HepG2 (cell line): ENCODE data around the gene CDCP2. TPM values are rescaled to one million over a fixed set of nuclear protein-coding genes. Genes with fewer than 3 reads are reported as not detected.

Source experiments
- ATAC-seq: fragments of 200-7000 bp; cut with Tn5 transposase; 3 replicates; pipeline ENCODE4 v1.9.1; 2020; ENCODE audit warnings: mild to moderate bottlenecking, moderate library complexity
- BruUV-seq: library from RNA; stranded (reverse); fragments of 400-500 nt; replicated peaks from 2 replicates; lab custom pipeline; 2021; lab: Mats Ljungman, UMichigan
- CTCF ChIA-PET: fragments of 300-600 bp; formaldehyde crosslinking; extraction: SDS; loops from one replicate; lab custom pipeline; 2021; ENCODE audit warnings: low total read pairs, inconsistent platforms, low intra/inter-chr PET ratio; lab: Yijun Ruan, JAX
- POLR2A ChIA-PET: fragments of 350-600 bp; sonication (Branson Sonifier 250); formaldehyde crosslinking; loops from one replicate; lab custom pipeline; 2020; ENCODE audit warnings: antibody characterized with exemption, inconsistent platforms; lab: Yijun Ruan, JAX
- DNase-seq: peaks from one replicate; pipeline ENCODE4 v3.0.0-alpha.2; 2015; ENCODE audit warnings: low spot score
- FAIRE-seq: peaks from 3 replicates; lab custom pipeline; 2011; peaks lifted over from hg19 to GRCh38; lab: Jason Lieb, UNC
- H2AFZ ChIP-seq: one replicate; pipeline ENCODE4 v1.6.1; 2011; ENCODE audit warnings: low read length, inconsistent platforms
- H3K27ac ChIP-seq: fragments of 300-600 bp; 3 replicates; pipeline ENCODE4 v1.8.0; 2011; ENCODE audit warnings: mixed run types, mild to moderate bottlenecking, mixed read lengths, low read length, inconsistent platforms; ENCODE audit not compliant: insufficient read depth; ENCODE audit errors: extremely low read length
- H3K27me3 ChIP-seq, 2 experiments: fragments of 200-600 bp in 1 of 2; 2 replicates in 1 of 2; 3 replicates in 1 of 2; pipeline versions ENCODE4 v1.6.0 to v1.8.0; 2011; ENCODE audit warnings: low read length in 2 of 2, mild to moderate bottlenecking in 2 of 2, moderate library complexity in 2 of 2, inconsistent platforms in 1 of 2; ENCODE audit not compliant: insufficient read depth in 2 of 2, control insufficient read depth in 1 of 2
- H3K36me3 ChIP-seq, 2 experiments: fragments of 200-600 bp in 1 of 2; replicated peaks in 1 of 2; 2 replicates in 1 of 2; 3 replicates in 1 of 2; pipeline versions ENCODE4 v1.5.1 to v1.8.0; 2011; ENCODE audit warnings: low read length in 2 of 2, inconsistent platforms in 1 of 2; ENCODE audit not compliant: insufficient read depth in 2 of 2, control insufficient read depth in 1 of 2
- H3K4me1 ChIP-seq: 2 replicates; pipeline ENCODE4 v1.5.1; 2012; ENCODE audit warnings: low read length, inconsistent platforms; ENCODE audit not compliant: insufficient read depth
- H3K4me2 ChIP-seq: 2 replicates; pipeline ENCODE4 v1.6.0; 2011; ENCODE audit warnings: low read depth, low read length, inconsistent platforms
- H3K4me3 ChIP-seq, 3 experiments: fragments of 200-600 bp in 1 of 3; sonication (generic), shearing (Covaris generic) in 1 of 3; replicated peaks in 1 of 3; 2 replicates each; pipeline ENCODE4 v1.5.1; 2011 to 2016; ENCODE audit warnings: low read length in 3 of 3, inconsistent platforms in 2 of 3, low read depth in 2 of 3, mild to moderate bottlenecking in 2 of 3, control low read depth in 1 of 3, mixed read lengths in 1 of 3; ENCODE audit not compliant: insufficient read depth in 1 of 3
- H3K79me2 ChIP-seq: one replicate; pipeline ENCODE4 v1.6.1; 2011; ENCODE audit warnings: low read length, inconsistent platforms; ENCODE audit not compliant: insufficient read depth
- H3K9ac ChIP-seq: 2 replicates; pipeline ENCODE4 v1.6.0; 2011; ENCODE audit warnings: mild to moderate bottlenecking, low read depth, low read length, inconsistent platforms; ENCODE audit not compliant: insufficient read depth
- H3K9me3 ChIP-seq: 2 replicates; pipeline ENCODE4 v1.5.1; 2012; ENCODE audit warnings: mild to moderate bottlenecking, low read length
- H4K20me1 ChIP-seq: 2 replicates; pipeline ENCODE4 v1.6.0; 2011; ENCODE audit warnings: inconsistent platforms, mild to moderate bottlenecking, low read length, moderate library complexity; ENCODE audit not compliant: insufficient read depth
- NFKBIZ ChIP-seq: IDR thresholded peaks from 2 replicates; pipeline ENCODE4 v1.6.1; 2018; ENCODE audit warnings: missing genetic modification reagents, missing compliant biosample characterization
- SALL2 ChIP-seq: sonication (generic); formaldehyde crosslinking; IDR thresholded peaks from 2 replicates; pipeline ENCODE4 v1.8.1; 2023; ENCODE audit warnings: mild to moderate bottlenecking, missing genetic modification reagents, inconsistent platforms
- SMARCE1 ChIP-seq: fragments of 450-650 bp; IDR thresholded peaks from 2 replicates; pipeline ENCODE4 v1.6.1; 2017; ENCODE audit warnings: borderline replicate concordance
- ZNF234 ChIP-seq: sonication (generic); formaldehyde crosslinking; conservative IDR thresholded peaks from 2 replicates; pipeline ENCODE4 v1.5.1; 2020; ENCODE audit warnings: mild to moderate bottlenecking, missing genetic modification reagents
- ZNF317 ChIP-seq: sonication (generic); formaldehyde crosslinking; IDR thresholded peaks from 2 replicates; pipeline ENCODE4 v1.5.0; 2020; ENCODE audit warnings: mild to moderate bottlenecking, missing genetic modification reagents
- ZNF737 ChIP-seq: sonication (generic); formaldehyde crosslinking; IDR thresholded peaks from 2 replicates; pipeline ENCODE4 v1.5.0; 2020; ENCODE audit warnings: missing genetic modification reagents, mild to moderate bottlenecking, borderline replicate concordance
- WGBS: methylation state at CpG from one replicate; pipeline ENCODE4 v1.1.6; 2017; ENCODE audit warnings: low lambda C conversion rate; 5-methylcytosine and 5-hydroxymethylcytosine counted together
- in situ Hi-C: cut with HindIII; loops from 2 replicates; pipeline ENCODE4 v1.10.0; 2017; ENCODE audit warnings: low pct_unique_long_range_greater_than_20kb; ENCODE audit not compliant: extremely low pct_ligation_motif_present
- intact Hi-C: fragments of 100-400 bp; cut with micrococcal nuclease; formaldehyde crosslinking; loops from one replicate; pipeline ENCODE4 v1.10.0; 2022; ENCODE audit not compliant: unreplicated experiment
- polyA plus RNA-seq, 8 experiments: library from polyadenylated mRNA; depleted of rRNA in 3 of 8; stranded (reverse) in 7 of 8; unstranded in 1 of 8; fragments of >200 nt; fragmentation: Illumina TruSeq in 4 of 8; extraction: Trizol in 4 of 8; gene quantifications; 2 replicates each; pipeline versions ENCODE4 v1.2.1 to v1.2.3, GENCODE V29; 2011 to 2016; ENCODE audit warnings: low read depth in 4 of 8, missing spikeins in 1 of 8, mixed read lengths in 1 of 8; ENCODE audit not compliant: insufficient read depth in 1 of 8
- total RNA-seq, 5 experiments: library from RNA; depleted of rRNA; stranded (reverse); fragments of >200 nt; fragmentation: Illumina TruSeq; extraction: Trizol; gene quantifications; 2 replicates each; pipeline ENCODE4 v1.2.3, GENCODE V29; 2016; ENCODE audit warnings: low read depth in 1 of 5
- TF ChIP-seq, protein P1 (sequence below): sonication (generic); formaldehyde crosslinking; IDR thresholded peaks from 2 replicates; pipeline ENCODE4 v1.4.0; 2020; ENCODE audit warnings: missing genetic modification reagents
- TF ChIP-seq, protein P2 (sequence below): sonication (generic); formaldehyde crosslinking; IDR thresholded peaks from 2 replicates; pipeline ENCODE4 v1.5.1; 2020; ENCODE audit warnings: mild to moderate bottlenecking, missing genetic modification reagents, moderate library complexity
- TF ChIP-seq, protein P3 (sequence below): sonication (generic); formaldehyde crosslinking; IDR thresholded peaks from 2 replicates; pipeline ENCODE4 v1.4.0; 2020; ENCODE audit warnings: missing genetic modification reagents, mild to moderate bottlenecking, borderline replicate concordance
- TF ChIP-seq, protein P4 (sequence below), 2 experiments: sonication (generic) in 1 of 2; formaldehyde crosslinking in 1 of 2; IDR thresholded peaks; 2 replicates each; pipeline versions ENCODE4 v1.4.0 to v1.6.1; 2016 to 2020; ENCODE audit warnings: borderline replicate concordance in 1 of 2, low read depth in 1 of 2, mild to moderate bottlenecking in 1 of 2, missing genetic modification reagents in 1 of 2

CDCP2 gene
- total and polyA plus RNA-seq, 2 of the 13 experiments (the other 11 are each of a cell fraction or from before 2014, with no cell fraction given) = not detected

DNA sequence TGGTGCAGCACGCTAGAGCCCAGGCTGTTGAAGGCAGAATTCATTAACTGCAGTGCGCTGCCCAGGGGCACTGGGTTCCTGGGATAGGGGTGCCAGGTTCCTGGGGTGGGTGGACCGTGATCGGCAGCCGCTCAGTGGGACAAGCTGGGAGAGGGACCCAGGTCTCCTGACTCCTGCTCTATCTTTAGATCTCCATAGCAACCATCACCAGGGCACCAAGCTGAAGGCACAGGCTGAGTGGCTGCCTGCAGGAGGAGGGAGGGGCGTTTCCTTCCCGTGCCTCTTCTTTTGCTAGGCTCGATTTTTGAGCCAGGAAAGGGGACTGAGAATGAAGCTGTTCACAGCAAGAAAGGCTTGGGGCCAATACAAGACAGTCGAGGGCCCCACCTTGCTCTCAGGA is 20.9 kb upstream of the CDCP2 start:
- intact Hi-C loops (no loop called here), in situ Hi-C loops (no loop called here)
- ATAC-seq (no peak), FAIRE-seq (no peak), DNase-seq (no peak)
- Histone ChIP-seq H4K20me1 (no peaks in the 10 kb centered on the region), H3K79me2 (no peaks in the 10 kb centered on the region), H3K9me3 (no peaks in the 10 kb centered on the region), H3K9ac (no peak overlapping the region), H3K27me3 (no peaks in the 10 kb centered on the region; a peak in 1 of 5 replicates), H3K4me2 (no peak overlapping the region), H3K27ac (no peak overlapping the region), H3K36me3 (no peaks in the 10 kb centered on the region), H2AFZ (no peak overlapping the region), H3K4me1 (no peaks in the 10 kb centered on the region), H3K4me3 (no peak overlapping the region)
- ChIA-PET POLR2A (no interaction called here), CTCF (no interaction called here)
- WGBS = 70% methylated on average over 4 of the region's 9 CpGs
- no TSS peak for BruUV-seq
- no peak for TF ChIP-seq ZNF317 (CRISPR knock-in tag)
- TF ChIP-seq, protein P1, sequence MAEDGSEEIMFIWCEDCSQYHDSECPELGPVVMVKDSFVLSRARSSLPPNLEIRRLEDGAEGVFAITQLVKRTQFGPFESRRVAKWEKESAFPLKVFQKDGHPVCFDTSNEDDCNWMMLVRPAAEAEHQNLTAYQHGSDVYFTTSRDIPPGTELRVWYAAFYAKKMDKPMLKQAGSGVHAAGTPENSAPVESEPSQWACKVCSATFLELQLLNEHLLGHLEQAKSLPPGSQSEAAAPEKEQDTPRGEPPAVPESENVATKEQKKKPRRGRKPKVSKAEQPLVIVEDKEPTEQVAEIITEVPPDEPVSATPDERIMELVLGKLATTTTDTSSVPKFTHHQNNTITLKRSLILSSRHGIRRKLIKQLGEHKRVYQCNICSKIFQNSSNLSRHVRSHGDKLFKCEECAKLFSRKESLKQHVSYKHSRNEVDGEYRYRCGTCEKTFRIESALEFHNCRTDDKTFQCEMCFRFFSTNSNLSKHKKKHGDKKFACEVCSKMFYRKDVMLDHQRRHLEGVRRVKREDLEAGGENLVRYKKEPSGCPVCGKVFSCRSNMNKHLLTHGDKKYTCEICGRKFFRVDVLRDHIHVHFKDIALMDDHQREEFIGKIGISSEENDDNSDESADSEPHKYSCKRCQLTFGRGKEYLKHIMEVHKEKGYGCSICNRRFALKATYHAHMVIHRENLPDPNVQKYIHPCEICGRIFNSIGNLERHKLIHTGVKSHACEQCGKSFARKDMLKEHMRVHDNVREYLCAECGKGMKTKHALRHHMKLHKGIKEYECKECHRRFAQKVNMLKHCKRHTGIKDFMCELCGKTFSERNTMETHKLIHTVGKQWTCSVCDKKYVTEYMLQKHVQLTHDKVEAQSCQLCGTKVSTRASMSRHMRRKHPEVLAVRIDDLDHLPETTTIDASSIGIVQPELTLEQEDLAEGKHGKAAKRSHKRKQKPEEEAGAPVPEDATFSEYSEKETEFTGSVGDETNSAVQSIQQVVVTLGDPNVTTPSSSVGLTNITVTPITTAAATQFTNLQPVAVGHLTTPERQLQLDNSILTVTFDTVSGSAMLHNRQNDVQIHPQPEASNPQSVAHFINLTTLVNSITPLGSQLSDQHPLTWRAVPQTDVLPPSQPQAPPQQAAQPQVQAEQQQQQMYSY = no peak
- TF ChIP-seq, protein P2, sequence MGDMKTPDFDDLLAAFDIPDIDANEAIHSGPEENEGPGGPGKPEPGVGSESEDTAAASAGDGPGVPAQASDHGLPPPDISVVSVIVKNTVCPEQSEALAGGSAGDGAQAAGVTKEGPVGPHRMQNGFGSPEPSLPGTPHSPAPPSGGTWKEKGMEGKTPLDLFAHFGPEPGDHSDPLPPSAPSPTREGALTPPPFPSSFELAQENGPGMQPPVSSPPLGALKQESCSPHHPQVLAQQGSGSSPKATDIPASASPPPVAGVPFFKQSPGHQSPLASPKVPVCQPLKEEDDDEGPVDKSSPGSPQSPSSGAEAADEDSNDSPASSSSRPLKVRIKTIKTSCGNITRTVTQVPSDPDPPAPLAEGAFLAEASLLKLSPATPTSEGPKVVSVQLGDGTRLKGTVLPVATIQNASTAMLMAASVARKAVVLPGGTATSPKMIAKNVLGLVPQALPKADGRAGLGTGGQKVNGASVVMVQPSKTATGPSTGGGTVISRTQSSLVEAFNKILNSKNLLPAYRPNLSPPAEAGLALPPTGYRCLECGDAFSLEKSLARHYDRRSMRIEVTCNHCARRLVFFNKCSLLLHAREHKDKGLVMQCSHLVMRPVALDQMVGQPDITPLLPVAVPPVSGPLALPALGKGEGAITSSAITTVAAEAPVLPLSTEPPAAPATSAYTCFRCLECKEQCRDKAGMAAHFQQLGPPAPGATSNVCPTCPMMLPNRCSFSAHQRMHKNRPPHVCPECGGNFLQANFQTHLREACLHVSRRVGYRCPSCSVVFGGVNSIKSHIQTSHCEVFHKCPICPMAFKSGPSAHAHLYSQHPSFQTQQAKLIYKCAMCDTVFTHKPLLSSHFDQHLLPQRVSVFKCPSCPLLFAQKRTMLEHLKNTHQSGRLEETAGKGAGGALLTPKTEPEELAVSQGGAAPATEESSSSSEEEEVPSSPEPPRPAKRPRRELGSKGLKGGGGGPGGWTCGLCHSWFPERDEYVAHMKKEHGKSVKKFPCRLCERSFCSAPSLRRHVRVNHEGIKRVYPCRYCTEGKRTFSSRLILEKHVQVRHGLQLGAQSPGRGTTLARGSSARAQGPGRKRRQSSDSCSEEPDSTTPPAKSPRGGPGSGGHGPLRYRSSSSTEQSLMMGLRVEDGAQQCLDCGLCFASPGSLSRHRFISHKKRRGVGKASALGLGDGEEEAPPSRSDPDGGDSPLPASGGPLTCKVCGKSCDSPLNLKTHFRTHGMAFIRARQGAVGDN (CRISPR knock-in tag) = no peak
- no peak for TF ChIP-seq SALL2
- no peak for TF ChIP-seq ZNF737 (CRISPR knock-in tag)
- TF ChIP-seq SMARCE1 = no peak
- TF ChIP-seq, protein P3, sequence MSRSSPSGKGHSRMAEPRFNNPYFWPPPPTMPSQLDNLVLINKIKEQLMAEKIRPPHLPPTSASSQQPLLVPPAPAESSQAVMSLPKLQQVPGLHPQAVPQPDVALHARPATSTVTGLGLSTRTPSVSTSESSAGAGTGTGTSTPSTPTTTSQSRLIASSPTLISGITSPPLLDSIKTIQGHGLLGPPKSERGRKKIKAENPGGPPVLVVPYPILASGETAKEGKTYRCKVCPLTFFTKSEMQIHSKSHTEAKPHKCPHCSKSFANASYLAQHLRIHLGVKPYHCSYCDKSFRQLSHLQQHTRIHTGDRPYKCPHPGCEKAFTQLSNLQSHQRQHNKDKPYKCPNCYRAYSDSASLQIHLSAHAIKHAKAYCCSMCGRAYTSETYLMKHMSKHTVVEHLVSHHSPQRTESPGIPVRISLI (CRISPR knock-in tag) = no peak
- TF ChIP-seq NFKBIZ = no peak
- TF ChIP-seq, protein P4, sequence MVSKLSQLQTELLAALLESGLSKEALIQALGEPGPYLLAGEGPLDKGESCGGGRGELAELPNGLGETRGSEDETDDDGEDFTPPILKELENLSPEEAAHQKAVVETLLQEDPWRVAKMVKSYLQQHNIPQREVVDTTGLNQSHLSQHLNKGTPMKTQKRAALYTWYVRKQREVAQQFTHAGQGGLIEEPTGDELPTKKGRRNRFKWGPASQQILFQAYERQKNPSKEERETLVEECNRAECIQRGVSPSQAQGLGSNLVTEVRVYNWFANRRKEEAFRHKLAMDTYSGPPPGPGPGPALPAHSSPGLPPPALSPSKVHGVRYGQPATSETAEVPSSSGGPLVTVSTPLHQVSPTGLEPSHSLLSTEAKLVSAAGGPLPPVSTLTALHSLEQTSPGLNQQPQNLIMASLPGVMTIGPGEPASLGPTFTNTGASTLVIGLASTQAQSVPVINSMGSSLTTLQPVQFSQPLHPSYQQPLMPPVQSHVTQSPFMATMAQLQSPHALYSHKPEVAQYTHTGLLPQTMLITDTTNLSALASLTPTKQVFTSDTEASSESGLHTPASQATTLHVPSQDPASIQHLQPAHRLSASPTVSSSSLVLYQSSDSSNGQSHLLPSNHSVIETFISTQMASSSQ (IDR thresholded peaks at IDR 0.05; ENCODE audit: low read depth) = no peak
- TF ChIP-seq, protein P4 (CRISPR knock-in tag; IDR thresholded peaks at IDR 0.05; ENCODE audit: borderline replicate concordance) = no peak
- no peak for TF ChIP-seq ZNF234 (CRISPR knock-in tag)
